Fibroblast of mammary gland (primary cell): ENCODE results near the gene CDC5L.

Experiments
- DNase-seq: peaks from one replicate; pipeline ENCODE4 v3.0.0-alpha.2; 2010; ENCODE audit warnings: low read depth
- H3K4me3 ChIP-seq: 2 replicates; pipeline ENCODE4 v1.5.1; 2011; ENCODE audit warnings: low read depth, mild to moderate bottlenecking, low read length, moderate library complexity; ENCODE audit not compliant: control insufficient read depth
- TF ChIP-seq, protein P1 (sequence below): conservative IDR thresholded peaks from 2 replicates; pipeline ENCODE4 v1.5.1; 2011; ENCODE audit warnings: low read depth, low read length, inconsistent platforms; ENCODE audit not compliant: control insufficient read depth, insufficient read depth

Gene CDC5L

DNA sequence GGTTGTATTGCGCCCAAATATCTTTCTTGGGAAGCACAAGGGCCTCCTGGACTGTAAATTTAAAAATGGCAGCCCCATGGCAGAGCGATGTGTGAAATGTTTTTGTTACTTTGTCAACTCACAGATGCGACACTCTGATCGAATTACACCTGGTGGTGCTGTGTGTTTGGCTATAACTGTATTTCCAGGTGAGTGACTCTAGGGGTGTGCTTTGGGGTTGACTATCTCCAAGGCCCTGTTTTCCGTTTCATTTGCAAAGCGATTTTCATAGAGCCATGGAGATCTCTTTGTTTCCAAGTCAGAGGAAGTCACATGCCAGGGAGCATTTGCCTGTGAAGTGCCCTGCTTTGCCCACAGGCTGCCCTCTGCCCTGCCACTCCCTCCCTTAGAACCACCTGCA is 93.5 kb downstream of the CDC5L start:
- TF ChIP-seq, protein P1, sequence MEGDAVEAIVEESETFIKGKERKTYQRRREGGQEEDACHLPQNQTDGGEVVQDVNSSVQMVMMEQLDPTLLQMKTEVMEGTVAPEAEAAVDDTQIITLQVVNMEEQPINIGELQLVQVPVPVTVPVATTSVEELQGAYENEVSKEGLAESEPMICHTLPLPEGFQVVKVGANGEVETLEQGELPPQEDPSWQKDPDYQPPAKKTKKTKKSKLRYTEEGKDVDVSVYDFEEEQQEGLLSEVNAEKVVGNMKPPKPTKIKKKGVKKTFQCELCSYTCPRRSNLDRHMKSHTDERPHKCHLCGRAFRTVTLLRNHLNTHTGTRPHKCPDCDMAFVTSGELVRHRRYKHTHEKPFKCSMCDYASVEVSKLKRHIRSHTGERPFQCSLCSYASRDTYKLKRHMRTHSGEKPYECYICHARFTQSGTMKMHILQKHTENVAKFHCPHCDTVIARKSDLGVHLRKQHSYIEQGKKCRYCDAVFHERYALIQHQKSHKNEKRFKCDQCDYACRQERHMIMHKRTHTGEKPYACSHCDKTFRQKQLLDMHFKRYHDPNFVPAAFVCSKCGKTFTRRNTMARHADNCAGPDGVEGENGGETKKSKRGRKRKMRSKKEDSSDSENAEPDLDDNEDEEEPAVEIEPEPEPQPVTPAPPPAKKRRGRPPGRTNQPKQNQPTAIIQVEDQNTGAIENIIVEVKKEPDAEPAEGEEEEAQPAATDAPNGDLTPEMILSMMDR = no peak
- DNase-seq = no peak
- no peak overlapping the region for H3K4me3 ChIP-seq

DNA sequence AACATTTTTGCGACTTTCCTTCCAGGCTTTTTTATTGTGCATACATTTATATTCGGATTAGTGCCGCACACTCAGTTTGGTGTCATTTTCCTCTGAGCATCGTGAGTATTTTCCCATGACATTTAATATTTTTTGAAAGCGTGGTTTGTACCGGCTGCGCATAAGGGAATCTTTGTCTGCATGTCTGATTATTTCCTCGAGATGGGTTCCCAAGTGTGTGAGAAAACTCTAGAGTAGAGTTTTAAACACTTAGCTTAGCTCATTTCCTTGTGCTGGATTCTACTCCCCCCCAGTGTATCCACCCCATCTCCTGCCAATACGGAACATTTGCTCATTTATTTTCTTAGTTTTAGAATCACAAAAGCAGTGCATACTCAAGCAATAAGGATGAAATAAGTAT is 94.3 kb downstream of the CDC5L start:
- TF ChIP-seq, protein P1 = no peak
- DNase-seq = peak; percentile 30
- H3K4me3 ChIP-seq = no peak overlapping the region

DNA sequence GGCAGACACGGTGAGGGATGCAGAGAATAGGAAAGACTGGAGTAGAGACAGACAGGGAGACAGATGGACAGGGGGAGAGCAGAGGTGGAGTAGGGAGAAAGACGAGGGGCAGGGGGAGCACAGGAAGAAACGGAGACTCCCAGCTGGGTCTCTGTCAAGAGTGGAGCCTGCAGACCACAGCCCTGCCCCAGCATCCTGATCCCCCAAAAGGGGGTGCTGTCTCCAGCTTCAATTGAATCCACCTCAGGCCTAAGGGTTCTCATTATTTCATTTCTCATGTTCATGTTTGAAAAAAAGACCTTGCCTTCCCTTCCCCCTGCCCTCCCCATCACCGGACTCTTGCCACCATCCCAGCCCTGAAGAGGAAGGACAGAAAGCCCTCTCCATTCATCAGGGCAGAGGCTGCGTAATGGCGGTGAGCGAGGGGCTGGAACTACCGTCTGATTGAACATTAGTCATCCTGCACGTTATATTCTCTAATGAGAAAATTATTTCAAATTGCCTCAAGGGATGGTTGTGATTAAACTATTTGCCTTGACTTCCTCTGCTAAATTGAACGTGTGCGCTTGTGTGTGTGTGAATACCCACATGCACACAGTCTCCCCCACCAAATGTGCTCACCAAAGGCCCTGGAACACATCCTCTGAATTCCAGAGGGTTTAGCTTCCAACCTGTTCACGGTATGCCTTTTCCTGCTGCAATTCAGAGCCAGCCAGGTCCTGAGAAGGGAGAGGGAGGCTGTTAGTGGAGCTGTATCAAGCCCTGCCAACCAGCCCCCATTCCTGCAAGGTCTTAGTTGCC is 98.3 kb downstream of the CDC5L start:
- peak; percentile 72 for DNase-seq
- TF ChIP-seq, protein P1 = peak; percentile 15
- H3K4me3 ChIP-seq = no peak overlapping the region

DNA sequence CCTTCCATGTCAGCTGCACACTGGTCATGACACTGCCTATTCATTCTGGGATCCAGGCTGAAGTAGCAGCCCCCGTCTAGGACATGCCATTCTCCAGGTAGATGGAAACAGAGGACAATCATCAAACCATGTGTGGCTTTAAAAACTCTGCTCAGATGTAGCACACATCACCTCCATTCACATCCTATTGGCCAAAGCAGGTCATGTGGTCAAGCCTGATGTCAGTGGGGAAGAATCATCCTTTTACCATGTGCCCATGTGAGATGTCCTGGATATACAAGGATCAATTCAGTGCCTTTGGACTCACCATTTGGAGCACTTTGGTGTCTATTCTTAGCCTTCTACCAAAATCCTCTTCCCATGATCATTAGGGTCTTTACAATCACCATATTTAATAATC is 99.5 kb downstream of the CDC5L start:
- peak; percentile 21 for DNase-seq
- TF ChIP-seq, protein P1 = no peak
- no peak overlapping the region for H3K4me3 ChIP-seq

DNA sequence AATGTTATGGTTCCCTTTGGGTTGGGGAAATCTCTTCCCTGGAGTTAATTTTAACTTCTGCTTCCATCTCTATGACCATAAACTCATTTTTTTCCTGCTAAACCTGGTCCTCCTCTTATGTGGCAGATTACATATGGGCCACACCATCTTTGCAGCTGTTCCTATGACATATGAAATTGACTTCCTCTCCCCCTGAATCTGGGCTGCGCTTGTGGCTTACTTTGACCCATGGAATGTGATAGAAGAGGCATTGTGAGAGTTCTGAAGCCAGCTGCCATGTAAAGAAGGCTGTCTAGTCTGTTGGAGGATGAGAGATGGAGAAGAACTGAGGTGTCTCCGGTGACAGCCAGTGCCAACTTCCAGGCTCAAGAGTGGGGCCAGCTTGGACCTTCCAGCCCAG is 100.1 kb downstream of the CDC5L start:
- H3K4me3 ChIP-seq = no peak overlapping the region
- no peak for DNase-seq
- TF ChIP-seq, protein P1 = no peak

DNA sequence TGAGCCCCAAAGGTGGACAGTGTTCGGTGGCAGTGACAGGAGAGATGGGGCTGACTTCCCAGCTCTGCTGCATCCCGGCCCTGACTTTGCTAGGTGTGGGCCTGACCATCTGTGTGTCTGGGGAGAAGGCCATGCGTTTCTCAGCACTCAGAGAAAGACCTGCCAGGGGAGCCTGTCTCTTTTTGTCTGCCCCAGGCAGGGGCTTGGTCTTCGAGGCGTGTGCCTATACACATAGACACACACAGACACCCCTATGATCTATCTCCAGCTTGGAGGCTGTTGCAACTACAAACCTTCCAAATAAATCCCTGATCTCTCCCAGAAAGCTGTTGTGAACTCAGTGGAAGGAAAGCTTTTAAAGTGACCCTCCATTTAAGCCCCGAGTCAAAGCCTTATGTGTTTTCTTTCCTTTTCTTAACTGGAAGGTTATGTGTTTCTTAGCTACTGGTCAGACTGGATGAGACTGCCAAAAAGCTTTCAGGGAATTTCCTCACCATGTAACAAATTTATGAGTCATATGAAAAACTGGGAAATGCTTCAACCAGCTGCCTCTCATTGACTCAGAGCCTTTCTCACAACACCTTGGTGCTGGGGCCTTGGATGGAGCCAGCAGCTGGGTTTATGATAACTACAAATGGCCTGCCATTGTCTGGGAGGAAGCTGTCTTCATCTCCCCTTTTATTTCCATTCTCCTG is 102.6 kb downstream of the CDC5L start:
- peak; percentile 98 for DNase-seq
- TF ChIP-seq, protein P1 = no peak
- peak overlapping the region; percentile 12 for H3K4me3 ChIP-seq
